Eye (tissue), 1 donor: Measurements from ENCODE around the gene MAEL.

Experiments used
- DNase-seq: peaks from one replicate; pipeline ENCODE4 v3.0.0-alpha.2; 2015

The MAEL gene

DNA sequence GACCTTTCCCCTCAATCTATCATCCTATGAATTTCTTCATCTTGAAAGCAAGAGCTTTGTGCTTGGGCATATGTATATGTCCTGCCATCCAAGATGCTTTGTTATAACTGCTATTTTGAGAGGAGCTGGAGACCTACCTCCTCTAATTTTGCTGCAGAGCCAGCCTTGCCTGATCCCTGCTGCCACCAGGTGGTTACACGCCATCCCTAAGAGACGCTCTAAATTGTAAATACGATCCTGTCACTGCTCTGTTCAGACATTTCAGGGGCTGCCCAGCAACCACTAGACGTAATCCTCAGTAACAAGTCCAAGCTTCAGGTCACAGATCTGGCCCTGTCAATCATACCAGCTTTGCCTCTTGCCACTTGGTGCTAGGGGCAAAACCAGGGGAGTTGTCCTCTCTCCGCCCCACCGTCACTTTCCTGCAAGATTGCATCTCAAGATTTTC, 68.2 kb downstream of the MAEL start:
- DNase-seq: peak; percentile 87

DNA sequence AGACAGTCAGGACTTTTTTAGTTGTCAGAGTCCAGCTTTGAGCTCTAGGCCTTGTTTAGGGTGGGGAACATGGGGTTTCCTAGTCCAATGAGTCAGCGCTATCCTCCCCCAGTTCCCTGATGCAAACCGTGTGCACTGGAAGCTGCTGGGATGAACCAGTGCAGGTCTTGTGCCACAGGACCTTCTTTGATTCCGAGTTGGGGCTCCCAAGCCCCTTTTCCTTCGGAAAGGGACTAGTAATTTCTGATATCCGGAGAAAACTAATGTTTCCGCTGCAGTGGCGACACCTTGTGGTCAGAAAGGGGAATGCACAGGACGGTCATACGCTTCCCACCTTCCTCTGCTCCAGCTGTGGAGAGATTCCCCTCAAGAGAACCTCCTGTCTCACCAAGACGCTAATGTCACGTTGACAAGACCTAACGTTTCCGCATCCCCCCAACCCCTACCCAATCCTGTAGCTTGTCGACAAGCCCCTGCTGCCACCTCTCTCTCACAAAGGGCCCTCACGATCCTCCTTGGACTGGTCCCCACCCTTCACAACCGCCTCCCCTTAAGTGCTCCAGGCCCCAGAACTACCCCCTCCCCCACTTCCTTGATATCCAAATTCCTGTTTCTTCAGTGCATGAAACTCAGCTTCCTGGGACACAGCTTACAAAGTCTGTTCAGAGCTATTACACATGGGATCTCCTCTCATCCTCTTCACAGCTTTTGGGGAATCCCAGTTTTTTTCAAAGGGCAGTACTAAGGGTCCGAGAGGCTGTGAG, 70.1 kb downstream of the MAEL start:
- DNase-seq: peak; percentile 93

DNA sequence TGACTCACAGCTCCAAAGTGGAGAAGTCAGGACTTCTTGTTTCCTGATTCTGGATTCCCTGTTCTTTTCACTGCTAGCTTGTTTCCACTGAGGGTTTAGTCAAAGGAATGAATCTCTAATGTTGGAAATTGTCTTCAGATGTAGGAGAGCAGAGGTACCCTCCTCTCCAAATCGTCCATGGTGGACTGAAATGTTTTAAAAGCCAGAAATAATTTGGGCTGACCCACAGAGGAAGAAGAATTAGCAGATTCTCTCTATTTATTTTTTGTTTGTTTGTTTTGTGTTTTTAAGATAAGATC, 70.7 kb downstream of the MAEL start:
- DNase-seq: no peak

DNA sequence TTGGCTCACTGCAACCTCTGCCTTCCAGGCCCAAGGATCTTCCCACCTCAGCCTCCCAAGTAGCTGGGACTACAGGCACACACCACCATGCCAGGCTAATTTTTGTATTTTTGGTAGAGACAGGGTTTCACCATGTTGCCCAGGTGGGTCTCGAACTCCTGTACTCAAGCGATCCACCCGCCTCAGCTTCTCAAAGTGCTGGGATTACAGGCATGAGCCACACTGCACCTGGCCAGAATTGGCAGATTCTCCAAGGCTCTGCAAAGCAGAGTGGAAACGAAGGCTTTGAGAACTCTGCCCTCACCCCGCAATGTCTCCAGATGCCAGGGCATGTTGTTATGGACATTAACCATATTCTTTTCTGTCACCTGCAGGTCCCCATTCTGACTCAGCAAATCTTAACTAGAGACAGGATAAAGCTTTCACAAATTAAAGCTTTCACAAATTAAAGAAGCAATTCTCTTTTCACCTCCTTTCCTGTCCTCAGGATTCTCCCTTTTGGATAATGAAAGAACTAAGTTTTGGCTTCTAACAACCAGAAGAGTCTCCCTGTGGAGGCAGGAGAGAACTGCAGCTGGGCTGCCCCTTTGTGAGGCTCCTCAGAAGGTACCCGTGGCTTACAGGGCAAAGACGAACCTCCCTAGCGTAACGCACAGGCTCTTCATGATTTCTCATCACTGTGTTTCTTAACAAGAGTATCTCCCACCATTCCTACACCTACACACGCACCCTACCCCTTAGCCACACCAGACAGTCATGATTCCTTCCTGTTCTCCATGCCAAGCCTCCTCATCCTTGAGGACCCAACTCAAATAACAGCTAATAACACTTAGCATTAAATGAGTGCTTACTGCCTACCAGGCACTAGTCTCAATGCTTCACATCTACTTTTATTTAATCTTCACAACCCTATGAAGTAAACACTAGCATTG, 71.3 kb downstream of the MAEL start:
- DNase-seq: no peak

DNA sequence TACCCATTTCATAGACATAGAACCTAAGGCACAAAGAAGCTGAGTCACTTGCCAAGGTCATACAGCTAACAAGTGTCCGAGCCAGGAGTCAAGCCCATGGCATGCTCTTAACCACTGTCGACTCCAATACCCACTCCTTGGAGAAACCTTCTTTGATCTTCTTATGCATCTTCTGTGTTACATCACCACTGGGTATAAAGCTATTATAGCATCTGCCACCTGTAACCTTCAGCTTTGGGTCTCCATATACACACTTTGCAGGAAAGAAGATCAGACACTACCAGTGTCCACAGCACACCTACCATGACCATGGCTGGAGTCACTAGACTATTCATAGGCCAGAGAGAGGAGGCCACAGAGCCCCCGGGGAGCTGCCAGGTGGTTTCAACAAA, 72.0 kb downstream of the MAEL start:
- no peak for DNase-seq

DNA sequence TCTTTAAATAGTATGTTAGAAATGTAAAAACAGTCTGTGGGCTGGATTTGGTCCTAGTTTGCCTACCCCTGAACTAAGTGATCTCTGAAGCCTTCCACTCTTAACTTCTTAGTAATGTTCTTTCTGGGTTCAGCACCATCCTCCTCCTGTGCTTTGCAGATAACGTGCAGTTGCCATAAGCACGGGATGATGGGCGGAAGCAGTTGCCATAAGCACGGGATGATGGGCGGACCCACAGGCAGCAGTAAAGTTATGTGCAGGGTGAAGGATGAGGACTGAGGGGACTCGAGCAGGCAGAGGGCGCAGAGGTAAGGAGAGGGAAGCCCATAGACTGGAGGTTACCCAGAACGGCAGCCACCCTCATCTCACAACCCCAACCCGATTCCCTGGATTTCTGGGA, 75.5 kb downstream of the MAEL start:
- DNase-seq: no peak

DNA sequence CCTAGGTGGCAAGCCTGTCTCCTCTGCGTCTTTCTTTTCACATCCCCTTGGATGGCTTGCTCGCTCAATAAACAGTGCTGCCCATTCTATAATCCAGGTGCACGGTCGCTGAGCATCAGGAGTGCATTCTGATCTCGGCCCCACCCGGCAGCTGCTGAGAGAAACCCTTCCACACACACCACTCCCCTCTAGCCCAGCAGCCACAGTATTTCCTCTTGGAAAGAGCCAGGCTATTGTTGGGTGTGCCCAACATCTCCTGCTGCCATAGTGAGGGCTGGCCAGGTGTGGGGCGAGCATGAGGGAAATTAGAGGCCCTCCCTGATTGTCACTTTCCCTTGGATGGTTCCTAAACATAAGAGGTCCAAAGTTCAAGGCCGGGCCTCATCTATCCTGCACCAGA, 76.4 kb downstream of the MAEL start:
- no peak for DNase-seq

DNA sequence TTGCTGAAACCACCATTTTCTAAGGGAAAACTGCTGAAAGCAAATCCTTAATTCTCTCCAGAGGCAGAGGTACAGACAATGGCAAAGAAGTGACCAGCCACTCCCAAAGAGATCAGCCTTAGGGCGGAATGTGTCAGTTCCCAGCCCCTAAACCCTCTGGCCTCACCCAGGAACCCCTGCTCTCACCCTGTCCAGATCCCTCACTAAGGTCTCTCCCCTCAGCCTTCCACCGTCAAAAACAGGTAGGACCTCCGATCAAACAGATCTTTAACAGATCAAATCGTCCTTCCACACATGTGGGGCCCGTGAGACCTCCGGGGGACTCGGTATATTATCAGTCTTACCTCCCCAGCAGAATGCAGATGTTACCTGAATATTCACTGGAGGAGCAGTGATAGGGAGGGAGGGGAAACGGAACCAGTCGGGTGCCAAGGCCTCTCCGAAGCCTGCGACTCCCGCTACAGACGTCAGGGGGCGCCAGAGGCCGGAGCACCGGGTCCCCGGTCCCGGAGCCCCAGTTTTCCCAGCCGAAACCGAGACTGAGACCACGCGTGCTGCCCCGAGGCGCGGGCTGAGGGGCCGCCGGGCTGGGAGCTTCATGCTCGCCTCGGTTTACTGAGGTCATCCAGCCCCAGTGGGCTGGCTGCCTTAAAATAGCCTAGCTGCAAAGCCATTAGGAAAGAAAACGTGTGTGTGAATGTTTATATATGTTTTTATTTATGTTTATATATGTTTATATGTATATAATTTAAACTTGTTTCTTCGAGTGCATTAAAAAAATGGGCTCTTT, 77.4 kb downstream of the MAEL start:
- peak; percentile 90 for DNase-seq

DNA sequence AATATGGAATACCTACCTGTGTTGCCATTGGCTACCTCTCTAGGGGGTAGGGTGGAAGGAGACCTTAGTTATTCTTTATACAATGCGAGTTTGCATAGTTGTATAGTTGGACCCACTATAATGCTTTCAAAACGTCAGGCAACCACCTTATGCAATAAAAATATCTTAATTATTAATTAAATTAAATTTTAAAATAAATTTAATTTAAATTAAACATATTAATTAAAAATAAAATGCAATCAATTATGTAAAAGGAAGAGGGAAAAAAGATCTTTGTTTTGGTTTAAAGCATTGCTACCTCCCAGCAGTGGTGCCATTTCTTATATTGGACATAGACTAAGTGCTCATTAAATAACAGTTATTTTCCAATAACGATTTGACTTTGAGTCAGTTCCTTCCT, 78.8 kb downstream of the MAEL start:
- DNase-seq: no peak

DNA sequence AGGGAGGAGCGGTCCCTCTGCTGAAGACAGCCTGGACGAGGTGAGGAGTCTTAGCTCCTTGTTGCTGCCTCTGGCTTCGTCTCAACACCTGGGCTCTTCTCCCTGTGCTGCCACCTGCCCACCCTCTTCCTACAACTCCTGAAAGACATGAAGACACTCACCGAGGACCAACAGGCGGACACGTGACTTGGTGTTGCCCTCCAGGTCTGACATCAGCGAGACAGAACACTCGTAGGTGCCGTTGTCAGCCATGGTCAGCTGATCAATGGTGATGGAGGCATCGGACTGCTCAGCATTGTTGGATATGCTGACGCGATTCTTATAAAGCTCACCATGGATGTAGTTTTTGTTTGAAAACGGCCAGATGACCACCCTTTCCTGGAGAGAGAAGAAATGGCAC, 79.7 kb downstream of the MAEL start:
- no peak for DNase-seq

DNA sequence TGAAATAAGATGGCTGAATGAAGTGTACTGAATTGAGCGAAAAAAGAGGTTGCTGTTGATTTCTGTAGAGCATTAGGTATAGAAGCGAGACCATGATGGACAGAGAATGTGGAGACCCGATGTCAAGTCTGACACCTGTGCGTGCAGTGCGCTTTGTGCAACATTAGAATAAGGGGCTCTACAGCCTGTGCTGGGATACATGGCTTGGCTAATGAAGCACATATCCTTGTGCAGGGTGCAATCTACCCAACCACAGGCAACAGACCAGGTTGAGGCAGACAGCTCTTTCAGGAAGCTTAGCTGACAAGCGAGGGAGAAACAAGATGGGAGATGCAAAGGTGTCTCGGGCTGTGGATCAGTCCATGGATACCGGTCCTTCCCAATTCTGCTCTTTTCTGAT, 82.2 kb downstream of the MAEL start:
- no peak for DNase-seq
